ENCODE results near the gene SIVA1. TPM values are rescaled to one million over a fixed set of nuclear protein-coding genes. Genes with fewer than 3 reads are reported as not detected.

The SIVA1 gene
- total and polyA plus RNA-seq, 4 donors = 67.5 to 212 (median 128) TPM

DNA sequence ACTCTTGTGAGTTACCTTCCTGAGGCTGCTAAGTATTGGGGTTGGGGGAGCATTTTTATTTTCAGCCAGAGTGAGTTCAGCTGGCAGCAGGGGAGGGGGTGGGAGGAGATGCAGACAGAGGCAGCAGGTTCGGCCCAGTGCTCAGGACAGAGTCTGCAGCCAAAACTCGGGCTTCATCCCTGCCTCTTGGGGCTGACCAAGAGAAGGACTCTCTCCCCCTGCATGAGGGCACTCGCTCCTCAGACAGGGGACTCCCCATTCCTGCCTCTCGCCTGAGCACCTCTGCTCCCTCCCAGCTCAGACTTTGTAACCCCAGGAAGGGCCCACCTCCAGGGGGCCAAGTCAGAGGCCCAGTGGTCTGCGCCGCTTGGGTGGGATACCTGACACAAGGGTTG is 43.7 kb downstream of the SIVA1 start:
- no peak overlapping the region for H3K4me3 ChIP-seq
- peaks cover 0 to 3% (median under 1%) of the 10 kb centered on the region in 4 donors for H3K36me3 ChIP-seq (ENCODE audit: control insufficient read depth in 4 of 4, insufficient read depth in 4 of 4, low read length in 4 of 4)
- H3K27ac ChIP-seq (ENCODE audit: low read depth in 1 of 2, low read length in 1 of 2) = peak overlapping the region in 1 of 2 donors; percentile 38
- H3K9me3 ChIP-seq (ENCODE audit: control insufficient read depth in 4 of 4, insufficient read depth in 3 of 4, low read length in 3 of 4) = no peaks in the 10 kb centered on the region
- no peak for ATAC-seq (ENCODE audit: insufficient read depth, low FRiP score)
- TF ChIP-seq, protein P1, sequence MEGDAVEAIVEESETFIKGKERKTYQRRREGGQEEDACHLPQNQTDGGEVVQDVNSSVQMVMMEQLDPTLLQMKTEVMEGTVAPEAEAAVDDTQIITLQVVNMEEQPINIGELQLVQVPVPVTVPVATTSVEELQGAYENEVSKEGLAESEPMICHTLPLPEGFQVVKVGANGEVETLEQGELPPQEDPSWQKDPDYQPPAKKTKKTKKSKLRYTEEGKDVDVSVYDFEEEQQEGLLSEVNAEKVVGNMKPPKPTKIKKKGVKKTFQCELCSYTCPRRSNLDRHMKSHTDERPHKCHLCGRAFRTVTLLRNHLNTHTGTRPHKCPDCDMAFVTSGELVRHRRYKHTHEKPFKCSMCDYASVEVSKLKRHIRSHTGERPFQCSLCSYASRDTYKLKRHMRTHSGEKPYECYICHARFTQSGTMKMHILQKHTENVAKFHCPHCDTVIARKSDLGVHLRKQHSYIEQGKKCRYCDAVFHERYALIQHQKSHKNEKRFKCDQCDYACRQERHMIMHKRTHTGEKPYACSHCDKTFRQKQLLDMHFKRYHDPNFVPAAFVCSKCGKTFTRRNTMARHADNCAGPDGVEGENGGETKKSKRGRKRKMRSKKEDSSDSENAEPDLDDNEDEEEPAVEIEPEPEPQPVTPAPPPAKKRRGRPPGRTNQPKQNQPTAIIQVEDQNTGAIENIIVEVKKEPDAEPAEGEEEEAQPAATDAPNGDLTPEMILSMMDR (IDR thresholded peaks at IDR 0.05; ENCODE audit: control extremely low read depth, extremely low read depth) = no peak
- 77 to 84% methylated on average over 5 to 6 of the region's 6 CpGs for WGBS, 2 donors
- peaks cover 17 to 50% (median 44%) of the 10 kb centered on the region in 5 donors for H3K4me1 ChIP-seq (ENCODE audit: control insufficient read depth in 5 of 5, insufficient read depth in 5 of 5, low read length in 5 of 5)
- H3K9ac ChIP-seq (ENCODE audit: insufficient read depth in 1 of 2, low read length in 2 of 2) = no peak overlapping the region
- DNase-seq = no peak
- no peaks in the 10 kb centered on the region for H3K27me3 ChIP-seq (ENCODE audit: control insufficient read depth in 3 of 3, insufficient read depth in 3 of 3, low read length in 2 of 3)

DNA sequence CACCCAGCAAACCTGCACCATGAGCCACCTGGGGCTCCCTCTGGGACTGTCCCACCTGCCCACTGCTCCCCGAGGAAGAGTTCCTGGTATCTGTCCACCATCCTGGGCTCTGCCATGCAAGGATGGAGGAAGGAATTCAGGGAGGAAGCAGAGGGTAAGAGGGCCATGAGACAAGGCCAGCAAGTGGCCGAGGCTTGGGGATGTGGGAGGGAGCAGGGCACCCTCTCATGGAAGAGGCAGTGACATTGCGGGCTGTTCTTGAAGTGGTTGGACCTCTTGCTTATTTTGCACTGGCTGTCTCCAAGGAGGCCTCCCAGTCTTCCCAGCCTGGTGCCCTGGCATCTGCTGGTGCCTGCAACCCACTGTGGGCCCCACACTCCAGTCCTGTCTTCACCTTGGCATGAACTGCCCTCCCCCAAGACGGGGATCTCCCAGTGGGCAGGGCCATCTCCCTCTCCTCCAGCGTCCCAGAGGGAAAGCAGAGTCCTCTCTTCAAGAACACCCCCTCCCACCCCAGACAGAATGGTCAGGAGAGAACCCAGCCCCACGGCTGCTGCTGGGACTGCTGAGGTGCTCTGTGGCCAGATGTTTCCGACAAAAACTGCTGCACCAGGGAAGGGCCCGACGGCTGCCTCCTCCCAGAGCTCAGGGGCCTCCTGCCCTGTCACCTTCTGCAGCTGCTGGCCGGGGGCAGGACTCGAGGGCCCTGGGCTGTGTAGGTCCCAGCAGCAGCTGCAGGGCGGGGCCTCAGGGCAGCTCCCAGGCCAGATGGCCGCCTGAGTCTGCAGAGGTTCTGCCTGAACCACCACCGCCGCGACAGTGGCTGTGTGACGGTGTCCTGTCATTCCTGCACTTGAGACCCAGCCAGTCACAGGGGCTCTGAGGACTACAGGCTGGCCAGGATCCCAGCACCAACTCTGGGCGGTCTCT is 44.4 kb downstream of the SIVA1 start:
- peaks cover 17 to 52% (median 44%) of the 10 kb centered on the region in 5 donors for H3K4me1 ChIP-seq (ENCODE audit: control insufficient read depth in 5 of 5, insufficient read depth in 5 of 5, low read length in 5 of 5)
- peak overlapping the region in 1 of 2 donors; percentile 38 for H3K27ac ChIP-seq (ENCODE audit: low read depth in 1 of 2, low read length in 1 of 2)
- no peaks in the 10 kb centered on the region for H3K9me3 ChIP-seq (ENCODE audit: control insufficient read depth in 4 of 4, insufficient read depth in 3 of 4, low read length in 3 of 4)
- H3K9ac ChIP-seq (ENCODE audit: insufficient read depth in 1 of 2, low read length in 2 of 2) = no peak overlapping the region
- DNase-seq = peak in 1 of 3 donors; percentile 43
- H3K36me3 ChIP-seq (ENCODE audit: control insufficient read depth in 4 of 4, insufficient read depth in 4 of 4, low read length in 4 of 4) = no peaks in the 10 kb centered on the region
- TF ChIP-seq, protein P1 (IDR thresholded peaks at IDR 0.05; ENCODE audit: control extremely low read depth, extremely low read depth) = no peak
- H3K27me3 ChIP-seq (ENCODE audit: control insufficient read depth in 3 of 3, insufficient read depth in 3 of 3, low read length in 2 of 3) = no peaks in the 10 kb centered on the region
- 43 to 48% methylated on average over 18 of the region's 18 CpGs for WGBS, 2 donors
- no peak overlapping the region for H3K4me3 ChIP-seq
- ATAC-seq (ENCODE audit: insufficient read depth, low FRiP score) = no peak

DNA sequence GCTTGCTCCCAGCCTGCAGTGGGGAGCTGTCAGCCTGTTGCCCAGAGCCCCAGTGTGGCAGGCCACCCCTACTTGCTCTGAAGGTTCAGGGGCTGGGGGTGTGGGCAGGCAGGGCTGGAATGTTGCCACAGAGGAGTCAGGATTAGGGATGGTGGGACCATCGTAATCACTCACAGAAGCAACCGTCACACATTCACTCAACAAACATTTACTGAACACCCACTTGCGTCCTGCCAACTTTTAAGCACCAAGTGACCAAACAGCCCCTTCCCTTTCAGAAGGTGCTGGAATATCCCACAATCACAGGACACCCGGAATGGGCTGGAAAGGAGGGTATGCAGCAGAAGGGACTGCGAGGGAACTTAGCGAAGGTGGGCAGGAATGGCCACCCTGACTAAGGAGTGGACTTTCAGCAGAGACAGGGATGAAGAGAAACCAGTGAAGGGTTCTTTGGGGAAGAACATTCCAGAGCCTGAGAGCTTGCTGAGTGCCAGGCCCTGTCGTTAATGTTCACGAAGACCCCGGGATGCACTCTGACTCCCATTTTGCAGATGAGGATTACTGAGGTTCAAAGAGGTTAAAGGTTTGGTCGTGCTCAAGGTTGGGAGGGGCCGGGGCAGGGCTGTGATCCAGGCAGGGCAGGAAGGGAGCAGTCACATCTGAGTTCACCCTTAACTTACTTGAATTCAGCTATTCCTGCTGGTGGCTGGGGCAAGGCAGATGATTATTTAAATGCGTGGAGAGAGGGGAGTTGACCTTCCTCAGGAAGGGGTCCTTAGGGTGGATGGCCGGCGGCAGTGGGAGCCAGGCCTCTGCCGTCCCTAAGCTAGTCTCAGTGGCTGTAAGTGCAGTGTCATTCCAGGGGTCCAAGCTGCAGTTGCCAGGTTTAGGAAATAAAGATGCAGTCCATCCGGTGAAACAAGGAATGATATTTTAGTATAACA is 45.6 kb downstream of the SIVA1 start:
- ATAC-seq (ENCODE audit: insufficient read depth, low FRiP score) = no peak
- Histone ChIP-seq H3K9me3 (ENCODE audit: control insufficient read depth in 4 of 4, insufficient read depth in 3 of 4, low read length in 3 of 4) (no peaks in the 10 kb centered on the region), H3K36me3 (ENCODE audit: control insufficient read depth in 4 of 4, insufficient read depth in 4 of 4, low read length in 4 of 4) (no peaks in the 10 kb centered on the region), H3K27me3 (ENCODE audit: control insufficient read depth in 3 of 3, insufficient read depth in 3 of 3, low read length in 2 of 3) (no peaks in the 10 kb centered on the region), H3K4me3 (no peak overlapping the region), H3K9ac (ENCODE audit: insufficient read depth in 1 of 2, low read length in 2 of 2) (no peak overlapping the region), H3K27ac (ENCODE audit: low read depth in 1 of 2, low read length in 1 of 2) (peak overlapping the region in 1 of 2 donors; percentile 96), H3K4me1 (ENCODE audit: control insufficient read depth in 5 of 5, insufficient read depth in 5 of 5, low read length in 5 of 5) (peaks cover 11 to 45% (median 33%) of the 10 kb centered on the region in 5 donors)
- TF ChIP-seq, protein P1 (IDR thresholded peaks at IDR 0.05; ENCODE audit: control extremely low read depth, extremely low read depth) = no peak
- no peak for DNase-seq
- 71 to 87% methylated on average over 16 of the region's 16 CpGs for WGBS, 2 donors
